ENCODE measurements around the gene ALOXE3.

- TF ChIP-seq GATA3 (IDR thresholded peaks at IDR 0.05; ENCODE audit: low read depth, low read length) (no peak), GATA2 (IDR thresholded peaks at IDR 0.05; ENCODE audit: low read depth, low read length) (peak; percentile 33; the same call in 1 of the 2 replicates)
Measured at GRCh38 chr17:8118769-8119580, 661 bp upstream of the ALOXE3 start.

Measured in SH-SY5Y (cell line).